ENCODE measurements around the gene ZNF595.

The ZNF595 gene

GRCh38 chr4:99863-100262, 46.7 kb downstream of the ZNF595 start:
- TF ChIP-seq CTCF (IDR thresholded peaks at IDR 0.05; ENCODE audit: low read length) = no peak
- TF ChIP-seq EZH2 (IDR thresholded peaks at IDR 0.05; ENCODE audit: borderline replicate concordance, low read length) = no peak
- no peaks in the 10 kb centered on the region for H3K9me3 ChIP-seq (ENCODE audit: low read length)

GRCh38 chr4:107083-107443, 53.9 kb downstream of the ZNF595 start:
- no peaks in the 10 kb centered on the region for H3K79me2 ChIP-seq (ENCODE audit: insufficient read depth, low read length)
- H3K36me3 ChIP-seq (ENCODE audit: insufficient read depth, low read length) = no peaks in the 10 kb centered on the region
- no peak overlapping the region for H2AFZ ChIP-seq (ENCODE audit: low read length)
- H3K9ac ChIP-seq (ENCODE audit: low read length) = no peak overlapping the region
- TF ChIP-seq EZH2 (IDR thresholded peaks at IDR 0.05; ENCODE audit: borderline replicate concordance, low read length) (no peak), CTCF (IDR thresholded peaks at IDR 0.05; ENCODE audit: low read length) (no peak)
- no peaks in the 10 kb centered on the region for H4K20me1 ChIP-seq (ENCODE audit: insufficient read depth, low read length)
- H3K4me1 ChIP-seq (ENCODE audit: insufficient read depth, low read length, severe bottlenecking) = no peaks in the 10 kb centered on the region
- no peaks in the 10 kb centered on the region for H3F3A ChIP-seq (ENCODE audit: insufficient read depth, low read length)
- no peak overlapping the region for H3K4me3 ChIP-seq (ENCODE audit: low read depth, low read length, poor library complexity, severe bottlenecking)
- no peaks in the 10 kb centered on the region for H3K9me3 ChIP-seq (ENCODE audit: low read length)
- H3K27ac ChIP-seq (ENCODE audit: low read depth, low read length, poor library complexity, severe bottlenecking) = no peak overlapping the region
- H3K4me2 ChIP-seq (ENCODE audit: low read length) = no peak overlapping the region
- no peaks in the 10 kb centered on the region for H3K9me2 ChIP-seq (ENCODE audit: low read depth, low read length)
- no peaks in the 10 kb centered on the region for H3K27me3 ChIP-seq (ENCODE audit: insufficient read depth, low read length)

More at GRCh38 chr4:99863-100262, 46.7 kb downstream of the ZNF595 start:
- H2AFZ ChIP-seq (ENCODE audit: low read length) = no peak overlapping the region
- H3K9ac ChIP-seq (ENCODE audit: low read length) = no peak overlapping the region
- no peak overlapping the region for H3K4me3 ChIP-seq (ENCODE audit: low read depth, low read length, poor library complexity, severe bottlenecking)
- H3K36me3 ChIP-seq (ENCODE audit: insufficient read depth, low read length) = no peaks in the 10 kb centered on the region
- H3K27ac ChIP-seq (ENCODE audit: low read depth, low read length, poor library complexity, severe bottlenecking) = no peak overlapping the region
- no peaks in the 10 kb centered on the region for H3K27me3 ChIP-seq (ENCODE audit: insufficient read depth, low read length)
- no peaks in the 10 kb centered on the region for H3F3A ChIP-seq (ENCODE audit: insufficient read depth, low read length)
- H3K79me2 ChIP-seq (ENCODE audit: insufficient read depth, low read length) = no peaks in the 10 kb centered on the region
- H3K4me2 ChIP-seq (ENCODE audit: low read length) = no peak overlapping the region
- H4K20me1 ChIP-seq (ENCODE audit: insufficient read depth, low read length) = no peaks in the 10 kb centered on the region
- no peaks in the 10 kb centered on the region for H3K9me2 ChIP-seq (ENCODE audit: low read depth, low read length)
- no peaks in the 10 kb centered on the region for H3K4me1 ChIP-seq (ENCODE audit: insufficient read depth, low read length, severe bottlenecking)

- Histone ChIP-seq H3K27me3 (ENCODE audit: insufficient read depth, low read length) (no peaks in the 10 kb centered on the region), H3K9me2 (ENCODE audit: low read depth, low read length) (no peaks in the 10 kb centered on the region), H3K36me3 (ENCODE audit: insufficient read depth, low read length) (no peaks in the 10 kb centered on the region), H3K4me1 (ENCODE audit: insufficient read depth, low read length, severe bottlenecking) (no peaks in the 10 kb centered on the region), H3F3A (ENCODE audit: insufficient read depth, low read length) (no peaks in the 10 kb centered on the region), H3K27ac (ENCODE audit: low read depth, low read length, poor library complexity, severe bottlenecking) (no peak overlapping the region), H3K4me2 (ENCODE audit: low read length) (no peak overlapping the region), H3K4me3 (ENCODE audit: low read depth, low read length, poor library complexity, severe bottlenecking) (no peak overlapping the region), H4K20me1 (ENCODE audit: insufficient read depth, low read length) (no peaks in the 10 kb centered on the region), H3K9me3 (ENCODE audit: low read length) (no peaks in the 10 kb centered on the region), H2AFZ (ENCODE audit: low read length) (no peak overlapping the region), H3K79me2 (ENCODE audit: insufficient read depth, low read length) (no peaks in the 10 kb centered on the region), H3K9ac (ENCODE audit: low read length) (no peak overlapping the region)
- TF ChIP-seq CTCF (IDR thresholded peaks at IDR 0.05; ENCODE audit: low read length) (no peak), EZH2 (IDR thresholded peaks at IDR 0.05; ENCODE audit: borderline replicate concordance, low read length) (no peak)
Measured at GRCh38 chr4:107444-108429, 54.6 kb downstream of the ZNF595 start.

All from OCI-LY1 (cell line).